GM21529 (cell line): Measurements from ENCODE around the gene SPATS2.

Experiments used
- ATAC-seq: cut with Tn5 transposase; IDR thresholded peaks from one replicate; pipeline ENCODE4 v1.9.1; 2021; ENCODE audit not compliant: unreplicated experiment

The SPATS2 gene

DNA sequence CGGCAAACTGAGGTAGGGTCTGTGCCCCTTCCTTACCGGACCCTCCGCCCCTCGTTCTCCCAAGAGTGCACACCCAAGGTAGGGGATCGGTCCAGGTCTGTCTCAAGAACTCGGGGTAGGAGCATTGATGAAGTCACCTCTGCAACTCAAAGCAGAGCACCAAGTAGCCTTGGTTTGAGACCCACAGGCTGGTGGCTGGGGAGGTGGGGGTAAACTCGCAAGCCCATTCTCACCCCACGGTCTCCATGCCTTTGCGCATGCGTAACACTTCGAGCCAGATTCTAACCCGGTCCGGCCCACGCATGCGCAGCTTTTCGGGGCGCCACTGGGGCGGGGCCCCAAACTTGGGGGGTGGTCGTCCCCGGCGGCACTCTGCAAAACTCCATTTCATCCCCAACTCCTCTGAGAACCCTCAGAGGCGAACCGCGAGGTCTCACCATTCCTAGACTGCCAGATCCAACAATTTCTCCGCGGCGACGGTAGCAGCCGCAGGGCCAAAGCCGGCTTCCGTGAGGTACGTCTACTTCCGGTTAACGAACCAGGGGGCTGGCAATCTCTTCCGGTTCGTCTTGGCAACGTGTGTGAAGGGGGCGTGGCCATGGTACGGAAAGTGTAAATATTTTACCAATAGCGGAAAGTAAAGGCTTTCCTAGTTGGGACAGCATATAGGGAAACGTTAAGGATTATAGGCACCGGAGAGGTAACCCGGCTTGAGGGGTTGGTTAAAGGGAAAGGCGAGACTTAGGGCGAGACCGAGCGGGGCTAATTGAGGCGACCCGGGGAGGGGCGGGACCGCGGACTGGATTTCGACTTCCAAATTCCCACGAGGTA, 200.6 kb downstream of the SPATS2 start, which contains the start of gene MCRS1:
TSS of gene MCRS1 (minus strand) at position 532 of the 831 bp plus-strand sequence. CDS start 1,411 bp downstream, outside the sequence.
- ATAC-seq: peak; percentile 84

DNA sequence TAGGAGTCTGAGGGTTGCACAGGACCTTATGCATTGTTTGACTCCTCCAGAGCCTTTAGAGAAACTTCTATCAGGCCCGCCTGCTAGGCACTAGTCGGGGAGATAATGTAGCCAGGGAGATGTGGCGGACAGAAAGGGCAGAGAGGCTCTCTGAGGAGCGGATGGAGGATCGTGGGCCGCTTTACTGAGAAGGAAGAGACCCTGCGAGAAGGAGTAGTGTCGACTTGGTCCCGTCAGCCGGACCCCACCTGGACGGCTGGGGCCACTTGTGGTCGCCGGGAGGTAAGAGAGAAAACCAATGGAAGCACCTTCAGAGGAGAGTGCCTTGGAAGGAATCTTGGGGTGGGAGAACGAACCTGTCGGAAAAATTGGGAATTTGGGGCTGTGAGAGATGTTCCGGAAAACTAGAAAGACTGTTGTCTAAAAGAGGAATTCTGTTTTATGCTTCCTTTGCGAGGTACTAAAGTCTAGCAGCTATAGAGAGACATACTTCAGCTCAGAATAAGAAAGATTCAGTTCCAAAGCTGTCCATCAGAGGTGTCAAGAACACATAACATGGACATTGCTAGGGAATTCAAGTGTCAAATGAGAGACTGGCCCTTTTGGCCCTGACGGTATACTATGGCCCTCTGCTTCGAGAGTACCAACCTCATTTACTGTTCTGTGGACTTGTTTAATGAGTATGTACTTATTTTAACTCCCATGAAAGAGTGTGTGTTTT, 201.3 kb downstream of the SPATS2 start:
- peak; percentile 27 for ATAC-seq
